Neural cell (in vitro differentiated cells): Measurements from ENCODE around the gene CAPN8. TPM values are rescaled to one million over a fixed set of nuclear protein-coding genes. Genes with fewer than 3 reads are reported as not detected.

Experiments
- H2AFZ ChIP-seq: fragments of 200-600, 300-800 bp; sonication (generic), shearing (Covaris generic); 2 replicates; pipeline ENCODE4 v1.6.0; 2014; ENCODE audit warnings: low read depth, mild to moderate bottlenecking, antibody characterized with exemption, low read length, moderate library complexity
- H3F3A ChIP-seq: fragments of 200-600 bp; shearing (Covaris generic); 2 replicates; pipeline ENCODE4 v1.6.1; 2016; ENCODE audit warnings: mild to moderate bottlenecking, moderate library complexity, mixed read lengths, antibody characterized with exemption, low read length; ENCODE audit not compliant: insufficient read depth, poor library complexity, severe bottlenecking
- H3K27ac ChIP-seq: fragments of 200-600, 300-800 bp; sonication (generic), shearing (Covaris generic); 2 replicates; pipeline ENCODE4 v1.5.1; 2014; ENCODE audit warnings: mild to moderate bottlenecking, low read length, moderate library complexity
- H3K27me3 ChIP-seq: fragments of 300-800, 200-600 bp; sonication (generic), shearing (Covaris generic); 2 replicates; pipeline ENCODE4 v1.6.0; 2014; ENCODE audit warnings: mild to moderate bottlenecking, low read depth, low read length, moderate library complexity; ENCODE audit not compliant: insufficient read depth
- H3K36me3 ChIP-seq: fragments of 300-800, 200-600 bp; sonication (generic), shearing (Covaris generic); 2 replicates; pipeline ENCODE4 v1.5.1; 2014; ENCODE audit warnings: mild to moderate bottlenecking, antibody characterized with exemption, low read length, moderate library complexity; ENCODE audit not compliant: insufficient read depth
- H3K4me2 ChIP-seq: fragments of 300-800, 200-600 bp; sonication (generic), shearing (Covaris generic); 2 replicates; pipeline ENCODE4 v1.6.0; 2014; ENCODE audit warnings: mild to moderate bottlenecking, low read length
- H3K4me3 ChIP-seq: fragments of 300-800, 200-600 bp; sonication (generic), shearing (Covaris generic); 2 replicates; pipeline ENCODE4 v1.5.1; 2014; ENCODE audit warnings: mild to moderate bottlenecking, low read length, moderate library complexity
- H3K79me2 ChIP-seq: fragments of 200-600 bp; shearing (Covaris generic); replicated peaks from 2 replicates; pipeline ENCODE4 v1.6.0; 2014; ENCODE audit warnings: mild to moderate bottlenecking, low read length, moderate library complexity; ENCODE audit not compliant: insufficient read depth
- H3K9ac ChIP-seq: fragments of 300-800, 200-600 bp; sonication (generic), shearing (Covaris generic); 2 replicates; pipeline ENCODE4 v1.6.1; 2016; ENCODE audit warnings: mild to moderate bottlenecking, low read length, mixed read lengths
- H3K9me2 ChIP-seq: fragments of 200-600 bp; shearing (Covaris generic); 2 replicates; pipeline ENCODE4 v1.6.1; 2016; ENCODE audit warnings: mild to moderate bottlenecking, low read length, mixed read lengths; ENCODE audit not compliant: insufficient read depth
- H3K9me3 ChIP-seq: fragments of 200-600, 300-800 bp; sonication (generic), shearing (Covaris generic); 2 replicates; pipeline ENCODE4 v1.6.1; 2016; ENCODE audit warnings: mild to moderate bottlenecking, mixed run types, low read length, moderate library complexity, mixed read lengths
- H4K20me1 ChIP-seq: fragments of 200-600 bp; shearing (Covaris generic); 2 replicates; pipeline ENCODE4 v1.6.1; 2016; ENCODE audit warnings: mild to moderate bottlenecking, mixed run types; ENCODE audit not compliant: insufficient read depth
- CTCF ChIP-seq: fragments of 450-650 bp; IDR thresholded peaks from 2 replicates; pipeline ENCODE4 v1.5.1; 2014; ENCODE audit warnings: antibody characterized with exemption, mild to moderate bottlenecking, moderate library complexity; ENCODE audit not compliant: poor library complexity, severe bottlenecking
- EP300 ChIP-seq: fragments of 450-650 bp; conservative IDR thresholded peaks from 2 replicates; pipeline ENCODE4 v1.6.1; 2014; ENCODE audit warnings: antibody characterized with exemption, mild to moderate bottlenecking, moderate library complexity; ENCODE audit not compliant: poor library complexity, severe bottlenecking
- EZH2 ChIP-seq: fragments of 200-600, 300-800 bp; shearing (Covaris generic), sonication (generic); IDR thresholded peaks from 2 replicates; pipeline ENCODE4 v1.6.1; 2014; ENCODE audit warnings: antibody characterized with exemption, low read length, borderline replicate concordance, mild to moderate bottlenecking; ENCODE audit not compliant: insufficient read depth, poor library complexity, severe bottlenecking
- MXI1 ChIP-seq: fragments of 450-650 bp; conservative IDR thresholded peaks from 2 replicates; pipeline ENCODE4 v1.6.1; 2014; ENCODE audit warnings: antibody characterized with exemption, mild to moderate bottlenecking; ENCODE audit not compliant: poor library complexity, severe bottlenecking
- POLR2AphosphoS5 ChIP-seq: IDR thresholded peaks from 2 replicates; pipeline ENCODE4 v1.6.1; 2012
- RAD21 ChIP-seq: fragments of 450-650 bp; conservative IDR thresholded peaks from 2 replicates; pipeline ENCODE4 v1.6.1; 2014; ENCODE audit warnings: antibody characterized with exemption, mild to moderate bottlenecking, moderate library complexity
- REST ChIP-seq: IDR thresholded peaks from 2 replicates; pipeline ENCODE4 v1.6.1; 2012; ENCODE audit warnings: borderline replicate concordance
- SMC3 ChIP-seq: fragments of 450-650 bp; conservative IDR thresholded peaks from 2 replicates; pipeline ENCODE4 v1.6.1; 2014; ENCODE audit warnings: antibody characterized with exemption, mild to moderate bottlenecking, moderate library complexity; ENCODE audit not compliant: poor library complexity
- TAF1 ChIP-seq: IDR thresholded peaks from 2 replicates; pipeline ENCODE4 v1.6.1; 2012; ENCODE audit warnings: low read depth
- polyA plus RNA-seq: library from polyadenylated mRNA; depleted of rRNA; stranded (reverse); fragments of >200 nt; gene quantifications from 2 replicates; pipeline ENCODE4 v1.2.3, GENCODE V29; 2014

The CAPN8 gene
- polyA plus RNA-seq, 1 donor from 2014 or later, result not detected

- H3F3A ChIP-seq, result no peaks in the 10 kb centered on the region
- no peaks in the 10 kb centered on the region for H3K36me3 ChIP-seq
- H4K20me1 ChIP-seq, result no peaks in the 10 kb centered on the region
- H3K27ac ChIP-seq, result no peak overlapping the region
- H3K9me3 ChIP-seq, result no peaks in the 10 kb centered on the region
- no peaks in the 10 kb centered on the region for H3K79me2 ChIP-seq
- no peaks in the 10 kb centered on the region for H3K9me2 ChIP-seq
- H3K4me3 ChIP-seq, result no peak overlapping the region
- no peaks in the 10 kb centered on the region for H3K27me3 ChIP-seq
- H3K9ac ChIP-seq, result no peak overlapping the region
- no peak for TF ChIP-seq MXI1
- no peak for TF ChIP-seq EZH2
- no peak for TF ChIP-seq CTCF
- no peak overlapping the region for H2AFZ ChIP-seq
- no peak overlapping the region for H3K4me2 ChIP-seq
These were observed 36.4 kb downstream of the CAPN8 start for GRCh38 chr1:223629126-223629457.

- Histone ChIP-seq H3K27ac (no peak overlapping the region), H3F3A (no peaks in the 10 kb centered on the region), H3K9me3 (no peaks in the 10 kb centered on the region), H4K20me1 (no peaks in the 10 kb centered on the region), H3K36me3 (no peaks in the 10 kb centered on the region), H3K4me3 (no peak overlapping the region), H3K9me2 (no peaks in the 10 kb centered on the region), H2AFZ (no peak overlapping the region), H3K79me2 (no peaks in the 10 kb centered on the region), H3K27me3 (no peaks in the 10 kb centered on the region), H3K4me2 (no peak overlapping the region), H3K9ac (no peak overlapping the region)
- TF ChIP-seq MXI1, result no peak
- peak; percentile 26 for TF ChIP-seq CTCF
These were observed 37.0 kb downstream of the CAPN8 start for GRCh38 chr1:223628233-223629125.

- Histone ChIP-seq H3K4me3 (no peak overlapping the region), H3K36me3 (no peaks in the 10 kb centered on the region), H3K79me2 (no peaks in the 10 kb centered on the region), H4K20me1 (no peaks in the 10 kb centered on the region), H3K9me2 (no peaks in the 10 kb centered on the region), H3K9me3 (no peaks in the 10 kb centered on the region), H3F3A (no peaks in the 10 kb centered on the region), H3K4me2 (no peak overlapping the region), H3K27ac (no peak overlapping the region), H2AFZ (no peak overlapping the region), H3K9ac (no peak overlapping the region), H3K27me3 (no peaks in the 10 kb centered on the region)
- no peak for TF ChIP-seq TAF1
- no peak for TF ChIP-seq RAD21
- TF ChIP-seq EZH2, result no peak
- no peak for TF ChIP-seq MXI1
- no peak for TF ChIP-seq POLR2AphosphoS5
- no peak for TF ChIP-seq SMC3
- TF ChIP-seq CTCF, result no peak
- no peak for TF ChIP-seq REST
- TF ChIP-seq EP300, result no peak
These were observed 43.2 kb downstream of the CAPN8 start for GRCh38 chr1:223622132-223622842.
